D721Med (cell line): ENCODE data around the gene GDPD2.

Experiments used
- DNase-seq: peaks from one replicate; pipeline ENCODE4 v3.0.0; 2011; ENCODE audit warnings: low spot score; ENCODE audit not compliant: insufficient read length
- FAIRE-seq: peaks from 2 replicates; lab custom pipeline; 2011; peaks lifted over from hg19 to GRCh38; lab: Jason Lieb, UNC
- CTCF ChIP-seq: IDR thresholded peaks from 2 replicates; pipeline ENCODE4 v1.5.1; 2012; ENCODE audit warnings: mild to moderate bottlenecking, control low read depth; ENCODE audit not compliant: insufficient read depth; ENCODE audit errors: missing control alignments

GDPD2 gene

DNA sequence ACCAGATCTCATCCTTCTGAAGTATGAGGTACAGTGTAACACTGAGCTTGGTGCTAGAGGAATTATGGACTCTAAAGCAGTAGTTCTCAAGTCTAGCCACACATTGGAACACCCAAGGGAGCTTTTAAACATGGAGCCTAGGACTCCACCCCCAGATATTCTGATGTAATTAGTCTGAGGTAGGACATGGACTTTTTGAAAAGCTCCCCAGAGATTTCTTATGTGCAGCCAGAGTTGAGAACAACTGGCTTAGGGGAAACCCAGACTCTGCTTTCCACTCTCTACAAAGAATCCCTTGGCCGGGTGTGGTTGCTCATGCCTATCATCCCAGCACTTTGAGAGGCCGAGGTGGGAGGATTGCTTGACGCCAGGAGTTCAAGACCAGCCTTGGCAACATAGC lies 11.6 kb upstream of the GDPD2 start:
- no peak for FAIRE-seq
- DNase-seq: no peak
- no peak for TF ChIP-seq CTCF

DNA sequence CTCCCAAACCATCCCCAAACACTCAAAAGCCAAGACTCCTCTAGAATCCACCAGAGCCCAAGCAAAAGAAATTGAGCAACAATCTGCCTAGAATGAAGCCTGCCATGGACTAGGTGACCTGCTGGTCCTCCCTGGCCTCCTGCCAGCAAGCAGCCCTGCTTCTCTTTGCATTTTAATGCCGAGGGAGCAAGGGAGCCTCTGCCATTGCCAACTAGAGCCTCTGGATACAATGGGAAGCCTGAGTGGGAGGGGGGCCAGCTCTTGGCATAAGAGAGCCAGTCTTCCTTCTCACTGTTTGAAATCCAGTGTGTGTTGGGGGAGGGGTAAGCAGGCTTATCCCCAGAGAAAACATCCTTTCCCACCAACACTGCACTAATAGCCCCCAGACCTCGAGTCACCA lies 1.5 kb upstream of the GDPD2 start:
- no peak for TF ChIP-seq CTCF
- FAIRE-seq (no peak), DNase-seq (no peak)

- TF ChIP-seq CTCF: no peak
- no peak for DNase-seq
- FAIRE-seq: no peak
Measured at GRCh38 chrX:70423936-70424675, 992 bp downstream of the GDPD2 start.

- FAIRE-seq: no peak
- TF ChIP-seq CTCF: no peak
Measured at GRCh38 chrX:70424801-70425200, 1.7 kb downstream of the GDPD2 start.

DNA sequence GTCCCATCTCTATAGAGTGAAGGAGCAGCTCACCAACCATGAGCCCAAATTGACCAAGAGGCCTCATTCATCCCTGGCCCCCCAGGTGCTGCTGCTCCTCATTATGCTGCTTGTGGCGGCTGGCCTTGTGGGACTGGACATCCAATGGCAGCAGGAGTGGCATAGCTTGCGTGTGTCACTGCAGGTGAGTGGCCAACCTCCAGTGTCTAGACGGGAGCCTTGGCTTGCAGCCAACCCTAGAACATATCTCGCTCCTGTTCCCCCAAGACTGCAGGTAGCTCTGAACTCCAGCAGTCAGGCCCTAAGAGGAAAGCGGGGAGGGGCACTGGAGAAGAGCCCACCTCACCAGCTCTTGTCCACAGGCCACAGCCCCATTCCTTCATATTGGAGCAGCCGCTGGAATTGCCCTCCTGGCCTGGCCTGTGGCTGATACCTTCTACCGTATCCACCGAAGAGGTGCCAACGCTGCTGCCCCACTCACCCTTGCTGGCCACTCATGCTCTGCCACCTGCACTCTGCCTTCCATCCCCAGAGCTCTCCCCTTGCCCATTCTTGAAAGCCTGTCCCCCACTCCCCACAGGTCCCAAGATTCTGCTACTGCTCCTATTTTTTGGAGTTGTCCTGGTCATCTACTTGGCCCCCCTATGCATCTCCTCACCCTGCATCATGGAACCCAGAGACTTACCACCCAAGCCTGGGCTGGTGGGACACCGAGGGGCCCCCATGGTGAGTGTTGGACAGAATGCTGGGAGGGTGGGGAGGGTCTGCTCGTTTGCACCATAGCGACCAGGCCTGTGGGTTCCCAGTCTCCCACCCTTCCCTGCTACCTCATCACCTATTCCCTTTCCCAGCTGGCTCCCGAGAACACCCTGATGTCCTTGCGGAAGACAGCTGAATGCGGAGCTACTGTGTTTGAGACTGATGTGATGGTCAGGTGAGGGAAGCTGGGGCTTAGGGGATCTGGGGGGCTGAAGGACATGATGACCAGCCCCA lies 3.5 kb downstream of the GDPD2 start:
- DNase-seq: no peak
- no peak for TF ChIP-seq CTCF
- FAIRE-seq: no peak

More at GRCh38 chrX:70424801-70425200, 1.7 kb downstream of the GDPD2 start:
- no peak for DNase-seq

DNA sequence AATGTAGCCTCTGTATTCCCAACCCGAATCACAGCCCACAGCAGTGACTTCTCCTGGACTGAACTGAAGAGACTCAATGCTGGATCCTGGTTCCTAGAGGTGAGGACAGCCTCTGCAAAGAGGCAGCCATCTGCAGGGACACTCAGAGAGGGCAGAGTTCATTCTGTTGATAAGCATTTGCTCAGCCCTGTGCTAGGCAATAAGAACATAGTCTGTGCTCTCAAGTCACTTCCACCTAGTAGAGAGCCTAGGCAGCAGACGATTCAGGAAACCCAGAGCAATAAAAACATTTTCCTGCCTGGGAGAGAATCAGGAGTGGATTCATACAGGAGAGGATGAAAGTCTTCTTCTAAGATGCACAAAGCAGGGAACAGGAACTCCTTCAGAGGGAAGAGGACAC lies 4.3 kb downstream of the GDPD2 start:
- DNase-seq (no peak), FAIRE-seq (no peak)
- no peak for TF ChIP-seq CTCF

GRCh38 chrX:70429759-70430158 lies 6.6 kb downstream of the GDPD2 start:
- TF ChIP-seq CTCF: no peak
- FAIRE-seq (no peak), DNase-seq (no peak)
